Spleen (tissue), 7 donors: ENCODE results near the gene LPP.

Experiments used
- POLR2AphosphoS5 ChIP-seq, 3 donors: sonication (generic); formaldehyde crosslinking; IDR thresholded peaks; one replicate each; pipeline ENCODE4 v1.5.1; 2017; ENCODE audit warnings: antibody characterized with exemption in 3 of 3
- TF ChIP-seq, protein P1 (sequence below), 11 experiments: fragments of 200-600 bp in 7 of 11; fragments of 450-650 bp in 4 of 11; sonication (generic) in 4 of 11; IDR thresholded peaks in 8 of 11; conservative IDR thresholded peaks in 3 of 11; 1 replicate in 7 of 11; 2 replicates in 4 of 11; pipeline versions ENCODE4 v1.4.0 to v1.8.0; 2016 to 2021; ENCODE audit warnings: antibody characterized with exemption in 11 of 11, inconsistent platforms in 4 of 11, mild to moderate bottlenecking in 1 of 11
- donor health status: DM: no; HTN: no; CAD: no; lungs with moderate emphysema.
- donor health status: DM: no; HTN: no; CAD: no.
- donor health status: DM: no; HTN: no; CAD: no.

DNA sequence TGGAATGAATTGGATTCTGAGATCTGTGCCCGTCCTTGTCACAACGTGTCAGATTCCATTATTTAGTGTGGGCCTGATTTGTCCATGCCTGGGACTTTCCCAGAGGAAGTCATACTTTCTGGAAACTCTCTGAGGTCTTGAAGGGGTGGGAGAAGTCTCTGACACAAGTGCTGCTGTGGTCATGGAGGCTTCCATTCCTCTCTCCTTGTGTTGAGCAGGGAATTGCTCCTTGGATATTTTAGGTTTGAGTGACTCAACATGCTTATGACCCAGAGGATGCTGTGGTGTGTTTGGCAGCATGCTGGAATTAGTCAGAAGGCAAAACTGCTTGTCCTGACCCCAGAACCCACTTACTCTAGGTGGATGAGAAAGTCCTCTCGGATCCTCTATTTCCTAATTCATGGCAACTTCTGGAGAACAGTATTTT, 132.1 kb downstream of the LPP start:
- TF ChIP-seq, protein P1, sequence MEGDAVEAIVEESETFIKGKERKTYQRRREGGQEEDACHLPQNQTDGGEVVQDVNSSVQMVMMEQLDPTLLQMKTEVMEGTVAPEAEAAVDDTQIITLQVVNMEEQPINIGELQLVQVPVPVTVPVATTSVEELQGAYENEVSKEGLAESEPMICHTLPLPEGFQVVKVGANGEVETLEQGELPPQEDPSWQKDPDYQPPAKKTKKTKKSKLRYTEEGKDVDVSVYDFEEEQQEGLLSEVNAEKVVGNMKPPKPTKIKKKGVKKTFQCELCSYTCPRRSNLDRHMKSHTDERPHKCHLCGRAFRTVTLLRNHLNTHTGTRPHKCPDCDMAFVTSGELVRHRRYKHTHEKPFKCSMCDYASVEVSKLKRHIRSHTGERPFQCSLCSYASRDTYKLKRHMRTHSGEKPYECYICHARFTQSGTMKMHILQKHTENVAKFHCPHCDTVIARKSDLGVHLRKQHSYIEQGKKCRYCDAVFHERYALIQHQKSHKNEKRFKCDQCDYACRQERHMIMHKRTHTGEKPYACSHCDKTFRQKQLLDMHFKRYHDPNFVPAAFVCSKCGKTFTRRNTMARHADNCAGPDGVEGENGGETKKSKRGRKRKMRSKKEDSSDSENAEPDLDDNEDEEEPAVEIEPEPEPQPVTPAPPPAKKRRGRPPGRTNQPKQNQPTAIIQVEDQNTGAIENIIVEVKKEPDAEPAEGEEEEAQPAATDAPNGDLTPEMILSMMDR (IDR thresholded peaks at IDR 0.05 in 8 of 11, conservative IDR thresholded peaks at IDR 0.05 in 3 of 11) = no peak
- TF ChIP-seq POLR2AphosphoS5 (IDR thresholded peaks at IDR 0.05) = peak in 1 of 3 donors; percentile 40
